Ishikawa (cell line): ENCODE measurements around the gene PTPRD.

Experiments used
- EP300 ChIP-seq: IDR thresholded peaks from 2 replicates; pipeline ENCODE4 v1.6.1; 2012; ENCODE audit warnings: borderline replicate concordance
- MAX ChIP-seq: IDR thresholded peaks from 2 replicates; pipeline ENCODE4 v1.6.1; 2012
- RAD21 ChIP-seq: IDR thresholded peaks from 2 replicates; pipeline ENCODE4 v1.6.1; 2012; ENCODE audit warnings: low read depth
- REST ChIP-seq: IDR thresholded peaks from 2 replicates; pipeline ENCODE4 v1.6.1; 2012; ENCODE audit warnings: low read depth, mild to moderate bottlenecking
- ZBTB7A ChIP-seq: IDR thresholded peaks from 2 replicates; pipeline ENCODE4 v1.6.1; 2012; ENCODE audit warnings: low read depth

- TF ChIP-seq ZBTB7A: no peak
- TF ChIP-seq MAX: no peak
- no peak for TF ChIP-seq REST
- TF ChIP-seq EP300: no peak
- TF ChIP-seq RAD21: no peak
These were observed 2332.0 kb downstream of the PTPRD start for GRCh38 chr9:8280811-8281210.
